ENCODE measurements around the gene EPB41L2.

The EPB41L2 gene

GRCh38 chr6:130859161-130859867 lies 203.7 kb downstream of the EPB41L2 start:
- DNase-seq, result no peak

GRCh38 chr6:130858498-130859160 lies 204.4 kb downstream of the EPB41L2 start:
- no peak for DNase-seq

- DNase-seq, result no peak
Measured at GRCh38 chr6:130858054-130858453, 205.0 kb downstream of the EPB41L2 start.

- DNase-seq, result no peak
Measured at GRCh38 chr6:130853555-130854183, 209.4 kb downstream of the EPB41L2 start.

GRCh38 chr6:130852844-130853554 lies 210.0 kb downstream of the EPB41L2 start:
- DNase-seq, result no peak

GRCh38 chr6:130851026-130851425 lies 212.0 kb downstream of the EPB41L2 start:
- DNase-seq, result no peak

- no peak for DNase-seq
Measured at GRCh38 chr6:130849594-130849993, 213.5 kb downstream of the EPB41L2 start.

GRCh38 chr6:130848945-130849344 lies 214.1 kb downstream of the EPB41L2 start:
- DNase-seq, result no peak

GRCh38 chr6:130847001-130847910 lies 215.8 kb downstream of the EPB41L2 start:
- no peak for DNase-seq

- DNase-seq, result no peak
Measured at GRCh38 chr6:130846501-130846900, 216.5 kb downstream of the EPB41L2 start.

- DNase-seq, result peak; percentile 25 to 36
Measured at GRCh38 chr6:130843575-130844320, 219.3 kb downstream of the EPB41L2 start.

- no peak for DNase-seq
Measured at GRCh38 chr6:130841128-130841728, 221.8 kb downstream of the EPB41L2 start.

GRCh38 chr6:130840050-130840449 lies 223.0 kb downstream of the EPB41L2 start:
- no peak for DNase-seq

- no peak for DNase-seq
Measured at GRCh38 chr6:130839379-130839778, 223.7 kb downstream of the EPB41L2 start.

GRCh38 chr6:130838951-130839350 lies 224.1 kb downstream of the EPB41L2 start:
- DNase-seq, result no peak

GRCh38 chr6:130838250-130838860 lies 224.7 kb downstream of the EPB41L2 start:
- no peak for DNase-seq

- no peak for DNase-seq
Measured at GRCh38 chr6:130837067-130837466, 226.0 kb downstream of the EPB41L2 start.

- peak in 1 of 2 donors; percentile 13 for DNase-seq
Measured at GRCh38 chr6:130836055-130836640, 226.9 kb downstream of the EPB41L2 start.

- no peak for DNase-seq
Measured at GRCh38 chr6:130834482-130835251, 228.4 kb downstream of the EPB41L2 start.

Data from inflammatory macrophage (primary cell).